ENCODE data around the gene ATP5F1E. TPM values are rescaled to one million over a fixed set of nuclear protein-coding genes. Genes with fewer than 3 reads are reported as not detected.

Gene ATP5F1E
- total RNA-seq, 1 experiment from 2014 or later, result 181 TPM

DNA sequence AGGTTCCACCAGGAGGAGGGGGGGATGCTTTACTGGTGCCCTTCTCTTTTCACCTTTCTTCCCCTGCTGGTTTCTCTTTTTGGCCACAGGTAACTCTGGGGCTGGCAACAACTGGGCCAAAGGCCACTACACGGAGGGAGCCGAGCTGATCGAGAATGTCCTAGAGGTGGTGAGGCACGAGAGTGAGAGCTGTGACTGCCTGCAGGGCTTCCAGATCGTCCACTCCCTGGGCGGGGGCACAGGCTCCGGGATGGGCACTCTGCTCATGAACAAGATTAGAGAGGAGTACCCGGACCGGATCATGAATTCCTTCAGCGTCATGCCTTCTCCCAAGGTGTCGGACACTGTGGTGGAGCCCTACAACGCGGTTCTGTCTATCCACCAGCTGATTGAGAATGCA is 8.5 kb downstream of the ATP5F1E start:
- H3K9me3 ChIP-seq, result no peaks in the 10 kb centered on the region
- peaks cover 5% of the 10 kb centered on the region; the same call in 1 of the 2 replicates for H3K36me3 ChIP-seq (ENCODE audit: control insufficient read depth, insufficient read depth, low read length)
- H3K27me3 Mint-ChIP-seq (ENCODE audit: insufficient read depth, unreplicated experiment), result no peaks in the 10 kb centered on the region
- no peaks in the 10 kb centered on the region for H3K27me3 ChIP-seq (replicated peaks; ENCODE audit: control insufficient read depth, insufficient read depth, low read length)
- H3K36me3 Mint-ChIP-seq (ENCODE audit: insufficient read depth, unreplicated experiment), result peaks cover 73% of the 10 kb centered on the region
- TF ChIP-seq, protein P1, sequence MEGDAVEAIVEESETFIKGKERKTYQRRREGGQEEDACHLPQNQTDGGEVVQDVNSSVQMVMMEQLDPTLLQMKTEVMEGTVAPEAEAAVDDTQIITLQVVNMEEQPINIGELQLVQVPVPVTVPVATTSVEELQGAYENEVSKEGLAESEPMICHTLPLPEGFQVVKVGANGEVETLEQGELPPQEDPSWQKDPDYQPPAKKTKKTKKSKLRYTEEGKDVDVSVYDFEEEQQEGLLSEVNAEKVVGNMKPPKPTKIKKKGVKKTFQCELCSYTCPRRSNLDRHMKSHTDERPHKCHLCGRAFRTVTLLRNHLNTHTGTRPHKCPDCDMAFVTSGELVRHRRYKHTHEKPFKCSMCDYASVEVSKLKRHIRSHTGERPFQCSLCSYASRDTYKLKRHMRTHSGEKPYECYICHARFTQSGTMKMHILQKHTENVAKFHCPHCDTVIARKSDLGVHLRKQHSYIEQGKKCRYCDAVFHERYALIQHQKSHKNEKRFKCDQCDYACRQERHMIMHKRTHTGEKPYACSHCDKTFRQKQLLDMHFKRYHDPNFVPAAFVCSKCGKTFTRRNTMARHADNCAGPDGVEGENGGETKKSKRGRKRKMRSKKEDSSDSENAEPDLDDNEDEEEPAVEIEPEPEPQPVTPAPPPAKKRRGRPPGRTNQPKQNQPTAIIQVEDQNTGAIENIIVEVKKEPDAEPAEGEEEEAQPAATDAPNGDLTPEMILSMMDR (IDR thresholded peaks at IDR 0.05; ENCODE audit: insufficient read depth in 1 of 2, low read depth in 1 of 2, low read length in 1 of 2, severe bottlenecking in 1 of 2, unreplicated experiment in 1 of 2), result no peak
- no TSS peak for BruUV-seq (replicated peaks)
- no peaks in the 10 kb centered on the region for H3K4me1 Mint-ChIP-seq (ENCODE audit: low read depth, unreplicated experiment)
- no peak overlapping the region for H3K27ac Mint-ChIP-seq (ENCODE audit: unreplicated experiment)
- DNase-seq, result no peak
- H3K4me3 Mint-ChIP-seq (ENCODE audit: unreplicated experiment), result no peak overlapping the region
- H3K9me3 Mint-ChIP-seq (ENCODE audit: unreplicated experiment), result no peaks in the 10 kb centered on the region
- no peak overlapping the region for H3K4me3 ChIP-seq (ENCODE audit: low read depth, low read length)
- intact Hi-C loops (cut with micrococcal nuclease; ENCODE audit: unreplicated experiment), result no loop called here
- POLR2A ChIA-PET, result no interaction called here
- H3K4me1 ChIP-seq, result no peaks in the 10 kb centered on the region
- CTCF ChIA-PET, result interaction anchor here (0.6 kb wide), 1 partner anchor 9 kb away, joined by 3 read pairs; the partner anchor contains the start of gene ATP5F1E

- H3K4me3 Mint-ChIP-seq (ENCODE audit: unreplicated experiment), result no peak overlapping the region
- H3K36me3 ChIP-seq (ENCODE audit: control insufficient read depth, insufficient read depth, low read length), result peaks cover 5% of the 10 kb centered on the region; the same call in 1 of the 2 replicates
These were observed 9.4 kb downstream of the ATP5F1E start for GRCh38 chr20:59022754-59023153.

DNA sequence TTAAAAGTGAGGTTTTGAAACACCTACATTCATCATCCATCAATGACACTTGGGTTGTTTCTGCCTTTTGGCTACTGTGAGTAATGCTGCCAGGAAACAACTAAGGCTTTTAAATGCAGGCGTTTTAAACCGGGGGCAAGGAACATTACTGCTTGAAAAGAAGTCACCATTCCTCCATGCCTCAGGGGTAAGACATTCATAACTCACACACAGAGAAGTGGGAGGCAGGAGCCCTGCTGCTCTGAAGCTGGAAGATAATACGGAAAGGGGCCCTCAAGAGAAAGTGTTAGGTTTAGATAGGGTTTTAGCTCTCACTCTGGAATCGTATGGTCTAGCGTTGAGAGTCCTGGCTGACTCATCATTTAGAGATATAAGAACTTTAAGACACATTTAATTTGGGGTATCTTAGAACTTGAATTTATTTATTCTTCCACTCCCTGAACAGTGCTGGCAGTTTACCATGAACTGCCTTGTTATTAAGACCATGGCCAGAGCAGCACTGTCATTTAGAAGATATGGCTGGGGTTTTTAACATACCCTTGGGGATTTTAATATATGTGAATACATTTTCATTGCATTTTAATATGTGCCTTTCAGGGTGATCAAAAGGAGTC is 11.1 kb downstream of the ATP5F1E start:
- intact Hi-C loops (cut with micrococcal nuclease; ENCODE audit: unreplicated experiment), result no loop called here
- TF ChIP-seq, protein P1 (IDR thresholded peaks at IDR 0.05; ENCODE audit: insufficient read depth in 1 of 2, low read depth in 1 of 2, low read length in 1 of 2, severe bottlenecking in 1 of 2, unreplicated experiment in 1 of 2), result no peak
- BruUV-seq (replicated peaks), result no TSS peak
- peaks cover 14% of the 10 kb centered on the region for H3K4me1 Mint-ChIP-seq (ENCODE audit: low read depth, unreplicated experiment)
- no peaks in the 10 kb centered on the region for H3K27me3 Mint-ChIP-seq (ENCODE audit: insufficient read depth, unreplicated experiment)
- Histone ChIP-seq H3K4me3 (ENCODE audit: low read depth, low read length) (no peak overlapping the region), H3K4me1 (peaks cover 13% of the 10 kb centered on the region), H3K36me3 (ENCODE audit: control insufficient read depth, insufficient read depth, low read length) (peaks cover 5% of the 10 kb centered on the region; the same call in 1 of the 2 replicates), H3K9me3 (no peaks in the 10 kb centered on the region), H3K27me3 (replicated peaks; ENCODE audit: control insufficient read depth, insufficient read depth, low read length) (no peaks in the 10 kb centered on the region)
- H3K4me3 Mint-ChIP-seq (ENCODE audit: unreplicated experiment), result no peak overlapping the region
- DNase-seq, result no peak
- no peak overlapping the region for H3K27ac Mint-ChIP-seq (ENCODE audit: unreplicated experiment)
- ChIA-PET CTCF (no interaction called here), POLR2A (no interaction called here)
- peaks cover 52% of the 10 kb centered on the region for H3K36me3 Mint-ChIP-seq (ENCODE audit: insufficient read depth, unreplicated experiment)
- no peaks in the 10 kb centered on the region for H3K9me3 Mint-ChIP-seq (ENCODE audit: unreplicated experiment)

More at GRCh38 chr20:59022754-59023153, 9.4 kb downstream of the ATP5F1E start:
- Mint-ChIP-seq H3K4me1 (ENCODE audit: low read depth, unreplicated experiment) (no peaks in the 10 kb centered on the region), H3K36me3 (ENCODE audit: insufficient read depth, unreplicated experiment) (peaks cover 69% of the 10 kb centered on the region), H3K9me3 (ENCODE audit: unreplicated experiment) (no peaks in the 10 kb centered on the region), H3K27ac (ENCODE audit: unreplicated experiment) (peak overlapping the region; percentile 1), H3K27me3 (ENCODE audit: insufficient read depth, unreplicated experiment) (no peaks in the 10 kb centered on the region)
- TF ChIP-seq, protein P1 (IDR thresholded peaks at IDR 0.05; ENCODE audit: insufficient read depth in 1 of 2, low read depth in 1 of 2, low read length in 1 of 2, severe bottlenecking in 1 of 2, unreplicated experiment in 1 of 2), result no peak
- Histone ChIP-seq H3K27me3 (replicated peaks; ENCODE audit: control insufficient read depth, insufficient read depth, low read length) (no peaks in the 10 kb centered on the region), H3K4me3 (ENCODE audit: low read depth, low read length) (no peak overlapping the region), H3K4me1 (no peaks in the 10 kb centered on the region), H3K9me3 (no peaks in the 10 kb centered on the region)
- BruUV-seq (replicated peaks), result no TSS peak
- intact Hi-C loops (cut with micrococcal nuclease; ENCODE audit: unreplicated experiment), result no loop called here
- no peak for DNase-seq
- CTCF ChIA-PET, result interaction anchor here (0.6 kb wide), 1 partner anchor 10 kb away, joined by 3 read pairs; the partner anchor contains the start of gene ATP5F1E
- POLR2A ChIA-PET, result no interaction called here

Measured in Caco-2 (cell line).